ENCODE data around the gene ZNF48.

DNA sequence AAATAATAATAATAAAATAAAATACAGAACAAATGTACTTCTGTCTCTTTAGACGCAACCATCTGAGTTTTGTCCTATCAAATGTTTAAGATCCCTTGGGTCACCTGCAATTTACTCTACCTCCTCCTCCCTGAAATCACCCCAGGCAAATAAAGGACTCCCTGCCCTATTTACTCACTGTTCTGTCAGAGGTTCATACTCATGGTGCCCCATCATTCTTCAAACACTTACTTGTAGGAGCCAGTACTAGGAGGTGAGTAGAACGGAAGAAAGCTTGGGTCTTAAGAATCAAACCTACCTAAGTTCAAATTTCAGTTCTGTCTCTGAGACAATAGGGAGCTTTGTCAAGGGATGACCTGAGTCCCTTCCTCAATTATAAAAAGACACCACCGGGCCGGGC is 28.7 kb upstream of the ZNF48 start:
- TF ChIP-seq EP300 (IDR thresholded peaks at IDR 0.05) (no peak), POLR2A (IDR thresholded peaks at IDR 0.05) (no peak)
- TF ChIP-seq, protein P1, sequence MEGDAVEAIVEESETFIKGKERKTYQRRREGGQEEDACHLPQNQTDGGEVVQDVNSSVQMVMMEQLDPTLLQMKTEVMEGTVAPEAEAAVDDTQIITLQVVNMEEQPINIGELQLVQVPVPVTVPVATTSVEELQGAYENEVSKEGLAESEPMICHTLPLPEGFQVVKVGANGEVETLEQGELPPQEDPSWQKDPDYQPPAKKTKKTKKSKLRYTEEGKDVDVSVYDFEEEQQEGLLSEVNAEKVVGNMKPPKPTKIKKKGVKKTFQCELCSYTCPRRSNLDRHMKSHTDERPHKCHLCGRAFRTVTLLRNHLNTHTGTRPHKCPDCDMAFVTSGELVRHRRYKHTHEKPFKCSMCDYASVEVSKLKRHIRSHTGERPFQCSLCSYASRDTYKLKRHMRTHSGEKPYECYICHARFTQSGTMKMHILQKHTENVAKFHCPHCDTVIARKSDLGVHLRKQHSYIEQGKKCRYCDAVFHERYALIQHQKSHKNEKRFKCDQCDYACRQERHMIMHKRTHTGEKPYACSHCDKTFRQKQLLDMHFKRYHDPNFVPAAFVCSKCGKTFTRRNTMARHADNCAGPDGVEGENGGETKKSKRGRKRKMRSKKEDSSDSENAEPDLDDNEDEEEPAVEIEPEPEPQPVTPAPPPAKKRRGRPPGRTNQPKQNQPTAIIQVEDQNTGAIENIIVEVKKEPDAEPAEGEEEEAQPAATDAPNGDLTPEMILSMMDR (IDR thresholded peaks at IDR 0.05), result no peak

Measured in tibial nerve (tissue), 4 donors.